ENCODE data around the gene PSEN1.

Gene PSEN1

DNA sequence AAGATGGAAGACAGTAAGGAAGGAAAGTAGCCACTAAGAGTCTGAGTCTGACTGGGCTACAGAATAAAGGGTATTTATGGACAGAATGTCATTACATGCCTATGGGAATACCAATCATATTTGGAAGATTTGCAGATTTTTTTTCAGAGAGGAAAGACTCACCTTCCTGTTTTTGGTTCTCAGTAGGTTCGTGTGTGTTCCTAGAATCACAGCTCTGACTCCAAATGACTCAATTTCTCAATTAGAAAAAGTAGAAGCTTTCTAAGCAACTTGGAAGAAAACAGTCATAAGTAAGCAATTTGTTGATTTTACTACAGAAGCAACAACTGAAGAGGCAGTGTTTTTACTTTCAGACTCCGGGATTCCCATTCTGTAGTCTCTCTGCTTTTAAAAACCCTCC is 85.6 kb downstream of the PSEN1 start:
- no peak for DNase-seq

DNA sequence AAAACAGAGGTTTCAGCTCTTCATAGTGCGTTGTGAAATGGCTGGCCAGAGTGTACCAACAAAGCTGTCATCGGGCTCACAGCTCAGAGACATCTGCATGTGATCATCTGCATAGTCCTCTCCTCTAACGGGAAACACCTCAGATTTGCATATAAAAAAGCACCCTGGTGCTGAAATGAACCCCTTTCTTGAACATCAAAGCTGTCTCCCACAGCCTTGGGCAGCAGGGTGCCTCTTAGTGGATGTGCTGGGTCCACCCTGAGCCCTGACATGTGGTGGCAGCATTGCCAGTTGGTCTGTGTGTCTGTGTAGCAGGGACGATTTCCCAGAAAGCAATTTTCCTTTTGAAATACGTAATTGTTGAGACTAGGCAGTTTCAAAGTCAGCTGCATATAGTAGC is 86.7 kb downstream of the PSEN1 start:
- DNase-seq = no peak

DNA sequence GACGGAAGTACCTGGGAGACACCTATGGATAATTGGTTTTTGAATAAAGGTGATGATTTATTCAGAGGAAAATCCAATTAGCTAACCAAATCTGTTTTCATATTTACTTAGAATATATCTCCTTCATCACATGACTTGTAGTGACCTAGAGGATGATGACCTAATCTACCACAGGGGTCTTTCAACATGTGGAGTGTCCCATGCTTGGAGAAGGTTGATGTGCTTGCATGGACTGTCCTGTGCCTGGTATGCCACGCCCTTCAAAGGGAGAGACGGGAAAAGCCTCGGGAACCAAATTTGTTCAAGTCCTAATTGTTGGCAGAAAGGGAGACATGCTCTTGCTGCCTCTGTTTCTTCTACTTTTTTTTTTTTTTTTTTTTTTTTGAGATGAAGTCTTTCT is 89.2 kb downstream of the PSEN1 start:
- DNase-seq = no peak

DNA sequence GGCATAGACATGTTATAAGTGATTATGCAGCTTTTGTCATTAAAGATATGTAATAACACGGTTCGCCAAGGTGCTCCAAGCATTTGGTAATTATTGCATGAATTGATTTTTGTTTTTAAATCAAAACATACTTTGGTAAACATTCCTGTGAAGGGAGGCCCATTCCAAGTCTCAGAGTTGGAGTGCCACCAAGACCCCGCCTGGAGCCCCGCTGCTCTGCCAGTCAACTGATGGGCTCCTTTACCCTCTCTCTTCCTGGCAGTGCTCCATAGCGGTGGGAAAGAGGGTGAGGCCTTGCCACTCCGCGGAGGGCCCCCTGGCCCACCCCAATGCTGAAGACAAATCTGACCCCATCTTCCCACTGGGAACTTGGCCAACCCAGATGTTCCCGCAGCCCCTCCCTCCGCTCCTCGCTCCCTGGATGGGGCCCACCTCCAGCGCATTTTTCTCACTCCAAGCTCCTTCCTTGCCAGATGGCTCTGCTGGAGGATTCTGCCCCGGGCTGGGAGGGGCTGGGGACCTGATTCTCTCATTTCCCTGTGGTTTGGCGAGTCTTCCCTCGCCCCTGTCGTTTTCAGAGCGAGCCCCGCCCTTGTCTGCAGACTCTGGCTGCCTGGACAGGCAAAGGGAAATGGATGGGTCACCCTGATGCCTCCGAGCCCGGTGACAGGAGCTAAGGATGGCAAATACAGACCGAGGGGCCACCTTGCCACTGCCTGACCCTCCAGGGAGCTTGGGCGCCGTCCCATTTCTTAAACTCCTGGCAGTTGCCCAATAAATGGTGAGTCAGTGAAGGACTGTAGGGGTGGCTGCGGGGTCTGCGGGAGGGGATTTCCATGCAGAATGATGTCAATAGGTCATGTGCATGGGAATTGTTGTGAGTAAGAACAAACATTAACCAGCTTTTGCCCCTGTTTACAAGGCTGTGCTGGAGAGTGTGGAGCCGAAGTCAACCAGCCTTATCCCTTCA is 91.8 kb downstream of the PSEN1 start:
- DNase-seq = no peak

DNA sequence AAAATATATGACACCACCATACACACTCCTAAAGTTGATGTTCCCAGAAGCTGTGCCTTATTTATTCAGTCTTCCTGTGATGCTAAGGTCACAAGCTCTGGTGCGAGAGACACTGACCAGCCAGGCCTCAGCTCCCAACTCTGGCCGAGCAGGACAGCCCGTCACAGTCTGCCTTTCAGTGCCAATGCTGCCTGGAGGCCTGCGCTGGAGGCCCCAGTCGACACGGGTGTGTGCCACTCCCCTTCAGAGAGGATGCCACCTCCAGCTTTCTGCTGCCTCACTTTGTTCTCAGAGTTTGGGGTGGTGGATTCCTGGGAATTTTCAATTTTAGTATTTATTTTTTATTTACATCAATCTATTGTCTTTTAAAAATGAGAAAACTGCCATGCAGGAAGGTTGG is 93.7 kb downstream of the PSEN1 start:
- DNase-seq = no peak

DNA sequence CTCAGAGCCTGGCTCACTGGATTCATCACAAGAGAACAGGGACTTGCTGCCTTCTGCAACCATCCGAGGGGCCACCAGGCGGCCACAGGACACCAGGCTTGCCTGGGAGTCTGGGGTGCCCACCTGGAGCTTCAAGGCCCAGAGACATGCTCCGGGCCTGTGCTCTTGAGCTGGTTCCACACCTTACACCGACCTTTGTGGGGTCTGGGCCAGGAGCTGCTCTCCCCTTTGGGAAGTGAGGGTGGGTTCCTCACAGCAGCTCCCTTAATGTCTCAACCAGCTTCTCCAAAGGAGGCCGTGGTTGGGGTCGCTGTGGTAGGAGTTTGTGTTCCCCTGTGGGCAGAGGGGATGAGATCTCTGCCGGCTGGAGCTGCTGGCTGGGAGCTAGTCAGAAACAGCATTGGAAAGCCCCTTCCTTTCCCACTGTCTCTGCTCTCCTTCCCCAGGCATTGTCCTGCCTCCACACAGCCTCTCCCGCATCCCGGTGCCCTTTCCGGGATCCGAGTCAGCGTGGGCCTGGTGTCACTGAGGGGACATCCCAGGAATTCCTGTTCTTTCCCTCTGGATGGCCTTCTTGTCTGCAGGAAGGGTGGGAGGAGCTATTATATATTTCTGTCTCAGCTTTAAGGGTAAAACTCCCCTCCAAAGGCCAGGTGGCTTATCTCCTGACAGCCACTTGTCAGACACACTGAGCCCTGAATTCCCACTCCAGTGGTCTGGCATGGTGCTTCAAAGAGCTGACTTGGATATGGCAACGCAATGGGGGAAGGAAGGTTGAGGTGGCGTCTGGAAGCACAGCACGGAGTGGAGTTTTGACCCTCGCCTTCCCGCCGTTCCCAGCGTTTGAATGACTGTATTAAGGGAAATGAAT is 95.9 kb downstream of the PSEN1 start:
- no peak for DNase-seq

DNA sequence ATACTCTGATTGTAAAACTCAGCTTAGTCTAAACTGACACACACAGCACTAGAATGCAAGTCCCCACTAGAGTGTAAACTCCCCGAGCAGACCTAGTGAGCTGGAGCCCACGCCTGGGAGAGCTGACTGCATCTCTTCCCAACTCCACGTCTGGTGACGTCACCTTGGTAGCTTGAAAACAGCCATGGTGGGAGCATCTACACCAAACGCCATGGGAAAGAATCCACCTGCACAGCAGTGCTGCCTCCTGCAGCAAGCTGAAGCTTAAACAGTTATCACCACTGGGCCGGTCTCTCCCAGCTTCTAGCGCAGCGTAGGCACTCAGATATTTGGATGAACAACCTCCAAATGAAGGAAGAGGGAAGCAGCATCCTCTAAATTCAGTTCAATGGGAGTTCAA is 96.7 kb downstream of the PSEN1 start:
- no peak for DNase-seq

DNA sequence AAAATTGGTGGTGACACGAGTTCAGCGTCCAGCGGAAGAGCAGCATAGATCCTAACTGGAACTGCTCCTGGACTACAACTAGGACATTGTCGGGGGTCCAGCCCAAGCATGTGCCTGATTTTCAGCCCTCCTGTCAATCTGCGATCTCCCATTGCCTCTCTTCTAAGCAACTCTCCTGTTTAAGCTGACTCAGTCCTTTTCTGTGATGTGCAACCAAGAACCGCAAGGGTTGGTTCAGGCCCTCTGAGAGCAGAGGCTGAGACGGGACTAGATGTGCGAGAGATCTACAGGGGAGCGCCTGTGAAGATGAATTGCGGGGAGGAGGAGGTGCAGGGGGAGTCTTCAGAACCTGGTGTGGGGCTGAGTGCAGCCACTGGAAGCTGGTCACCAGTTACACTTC is 97.3 kb downstream of the PSEN1 start:
- no peak for DNase-seq

DNA sequence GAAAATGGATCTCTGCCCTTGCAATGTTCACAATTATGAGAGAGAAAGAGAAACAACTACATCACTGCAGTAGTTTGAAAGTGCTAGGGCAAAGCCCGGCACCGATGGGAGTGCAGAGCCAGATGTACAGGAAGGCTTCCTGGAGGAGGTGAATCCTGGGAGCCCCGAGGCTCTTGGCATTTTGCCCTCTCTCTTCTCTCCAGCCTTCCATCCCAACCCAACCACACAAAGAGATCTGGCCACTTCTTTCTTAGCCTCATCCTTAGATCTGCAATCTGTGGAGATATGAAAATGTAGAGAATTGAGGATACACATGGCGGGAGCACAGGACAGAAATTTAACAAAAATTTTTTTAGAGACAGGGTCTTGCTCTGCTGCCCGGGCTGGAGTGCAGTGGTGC is 97.7 kb downstream of the PSEN1 start:
- no peak for DNase-seq

DNA sequence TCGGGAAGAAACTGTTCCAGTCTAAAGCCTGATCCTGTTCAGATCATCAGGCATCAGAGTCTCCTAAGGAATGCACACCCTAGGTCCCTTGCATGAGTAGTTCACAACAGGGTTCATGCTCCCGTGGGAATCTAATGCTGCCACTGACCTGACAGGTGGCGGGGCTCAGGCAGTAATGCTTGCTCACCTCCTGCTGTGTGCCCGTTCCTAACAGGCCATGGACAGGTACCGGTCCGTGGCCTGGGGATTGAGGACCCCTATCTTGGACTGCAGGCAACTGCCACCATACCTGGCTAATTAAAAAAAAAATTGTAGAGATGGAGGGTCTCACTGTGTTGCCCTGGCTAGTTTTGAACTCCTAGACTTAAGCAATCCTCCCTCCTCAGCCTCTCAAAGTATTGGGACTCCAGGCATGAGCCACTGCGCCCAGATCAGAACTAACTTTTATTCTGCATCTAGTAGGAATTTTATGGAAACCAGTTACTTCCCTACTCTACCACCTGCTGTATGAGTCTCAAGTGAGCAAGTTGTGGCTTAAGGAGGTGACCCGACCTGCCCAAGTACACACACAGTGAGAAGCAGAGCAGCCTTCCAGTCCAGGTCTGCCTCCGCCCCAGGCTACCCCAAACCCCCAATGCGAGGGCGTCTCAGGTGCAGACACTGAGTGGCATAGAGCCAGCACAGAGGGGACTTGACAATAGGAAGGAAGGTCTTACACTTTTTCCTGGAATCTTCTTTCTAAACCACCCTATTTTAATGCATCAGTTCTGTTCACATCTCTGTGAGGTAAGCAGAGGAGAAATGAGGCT is 98.5 kb downstream of the PSEN1 start:
- no peak for DNase-seq

DNA sequence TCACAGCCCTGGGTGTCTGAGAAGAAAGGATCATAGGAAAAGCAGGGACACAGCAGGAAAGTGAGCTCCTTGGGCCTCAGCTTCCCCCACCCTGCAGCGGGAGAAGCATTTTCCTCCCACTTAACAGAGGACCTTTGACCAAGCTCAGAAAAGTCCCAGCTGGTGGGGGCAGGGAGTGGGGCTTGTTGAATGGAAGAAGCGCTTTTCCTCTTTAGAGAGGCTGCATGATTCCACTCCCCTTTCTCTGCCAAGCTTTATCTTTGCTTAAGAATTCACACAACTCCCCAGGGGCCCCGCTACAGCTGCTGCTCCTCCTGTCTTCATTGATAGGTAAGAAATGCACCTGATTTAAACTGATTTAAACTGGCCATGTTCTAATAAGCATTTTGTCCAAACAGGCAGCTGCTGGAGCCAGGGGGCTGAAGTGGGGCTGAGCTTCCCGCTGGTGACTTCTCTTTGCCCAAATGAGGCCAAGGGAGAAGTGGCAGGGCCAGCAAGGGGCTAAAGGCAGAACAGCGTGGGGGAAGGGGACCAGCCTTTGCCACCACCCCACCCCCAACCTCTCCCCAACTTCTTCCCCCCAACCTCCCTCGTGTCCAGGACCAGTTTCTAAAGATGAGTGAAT is 99.3 kb downstream of the PSEN1 start:
- DNase-seq = no peak

DNA sequence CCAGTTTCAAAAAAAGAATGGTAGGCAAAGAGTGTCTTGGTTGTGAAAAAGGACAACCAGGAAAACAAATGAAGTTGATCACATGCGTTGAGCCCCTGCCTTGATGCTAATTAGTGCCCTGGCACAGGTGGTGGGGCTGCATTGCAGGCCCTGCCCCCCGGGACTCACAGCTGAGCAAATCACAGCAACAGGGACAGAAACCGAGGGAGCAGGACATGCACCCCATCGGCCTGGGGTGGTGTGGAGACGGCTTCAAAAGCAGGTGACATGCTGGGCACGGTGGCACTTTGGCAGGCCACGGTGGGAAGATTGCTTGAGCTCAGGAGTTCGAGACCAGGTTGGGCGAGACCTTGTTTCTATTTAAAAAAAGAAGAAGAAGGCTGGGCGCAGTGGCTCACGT is 99.8 kb downstream of the PSEN1 start:
- DNase-seq = no peak

DNA sequence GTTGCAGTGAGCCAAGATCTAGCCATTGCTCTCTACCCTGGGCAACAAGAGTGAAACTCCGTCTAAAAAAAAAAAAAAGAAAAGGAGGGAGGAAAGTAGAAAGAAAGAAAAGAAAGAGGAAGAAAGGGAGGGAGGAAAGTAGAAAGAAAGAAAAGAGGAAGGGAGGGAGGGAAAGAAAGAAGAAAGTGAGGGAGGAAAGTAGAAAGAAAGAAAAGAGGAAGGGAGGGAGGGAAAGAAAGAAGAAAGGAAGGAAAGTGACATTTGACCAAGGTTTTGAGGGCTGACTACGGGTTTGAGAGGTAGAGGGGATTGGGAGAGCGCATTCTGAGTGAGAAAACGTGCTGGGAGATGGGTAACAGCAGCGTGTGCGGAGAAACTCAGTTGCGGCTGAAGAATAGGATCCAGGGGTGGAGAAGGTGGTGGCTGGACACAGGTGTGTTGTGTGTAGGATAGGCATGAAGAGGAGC is 100.5 kb downstream of the PSEN1 start:
- DNase-seq = no peak

DNA sequence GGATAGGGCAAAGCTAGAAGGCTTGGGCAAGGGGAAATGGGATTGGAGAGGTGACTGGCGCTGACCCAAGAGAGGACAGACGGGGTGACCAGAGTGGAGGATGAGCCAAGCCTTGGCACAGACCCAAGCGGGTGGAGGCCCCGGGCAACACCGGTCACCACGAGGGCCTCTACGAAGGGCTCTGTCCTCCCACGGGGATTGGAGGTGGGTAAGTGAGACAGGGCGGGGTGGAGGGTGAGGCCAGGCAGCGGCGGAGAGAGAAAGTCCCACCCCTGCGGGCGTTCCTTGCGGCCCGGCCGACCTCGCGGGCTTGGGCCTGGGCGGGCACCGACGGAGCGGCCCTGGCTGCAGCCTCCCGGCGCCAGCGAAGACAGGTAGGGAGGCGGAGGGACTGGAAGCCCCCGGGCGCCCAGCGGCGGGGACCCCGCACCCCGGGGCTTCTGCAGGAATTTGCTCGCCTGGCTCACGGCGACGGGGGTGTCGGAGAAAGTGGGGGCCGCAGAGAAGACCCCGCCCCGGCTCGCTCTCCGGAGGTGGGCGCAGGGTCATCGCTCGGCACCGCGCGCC is 101.0 kb downstream of the PSEN1 start, which contains the start of gene PAPLN:
PAPLN (plus strand) TSS at position 288 of the 567 bp plus-strand sequence. CDS start 2,273 bp downstream, outside the sequence.
- DNase-seq = no peak

DNA sequence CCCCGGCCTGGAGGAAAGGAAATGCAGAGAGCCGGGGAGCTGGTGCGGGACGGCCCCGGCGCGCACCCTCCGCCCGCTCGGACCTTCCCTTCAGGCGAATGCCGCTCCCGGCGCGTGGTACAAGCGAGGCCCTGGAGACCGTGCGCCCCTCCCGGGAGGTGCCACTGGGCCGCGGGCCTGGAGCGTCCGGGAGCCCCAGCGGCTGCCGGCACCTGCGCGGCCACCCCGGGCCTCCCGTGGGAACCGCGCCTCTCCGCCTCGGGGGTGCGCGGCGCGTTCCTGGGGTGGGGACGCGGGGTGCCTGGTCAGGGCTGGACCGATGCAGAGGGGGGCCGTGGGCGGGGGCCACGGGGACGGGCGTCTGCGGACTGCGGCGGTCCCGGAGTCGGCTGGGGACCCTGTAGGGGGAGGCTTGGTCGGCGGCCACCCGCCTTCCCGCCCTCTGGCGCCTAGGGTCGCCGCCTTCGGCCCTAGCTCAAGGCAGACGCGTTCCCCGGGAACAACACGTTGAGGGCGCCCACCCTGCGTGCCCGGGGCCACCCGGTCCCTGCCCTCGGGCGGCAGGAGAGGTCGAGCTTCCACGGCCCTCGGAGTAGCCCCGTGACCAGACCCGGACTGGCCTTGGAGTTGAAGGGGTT is 101.6 kb downstream of the PSEN1 start:
- DNase-seq = no peak

DNA sequence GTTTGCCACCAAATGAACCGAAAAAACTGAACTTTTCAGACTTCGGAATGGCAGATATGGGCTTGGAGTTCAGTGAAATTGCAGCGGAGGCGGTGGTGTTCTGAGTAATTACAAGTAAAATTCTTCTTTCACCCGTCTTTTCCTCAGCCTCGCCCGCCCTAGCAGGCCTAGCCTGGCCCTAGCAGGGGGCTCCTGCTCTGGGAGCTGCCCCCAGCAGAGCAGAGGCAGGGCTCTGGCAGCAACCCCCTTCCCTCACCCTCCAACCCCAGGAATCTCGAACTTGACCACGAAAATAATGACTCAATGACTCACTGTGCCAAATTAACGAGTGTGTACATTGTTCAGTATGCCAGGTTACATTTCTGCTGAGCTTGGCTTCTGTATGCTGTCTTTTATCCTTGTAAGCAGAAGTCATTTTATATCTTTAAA is 102.1 kb downstream of the PSEN1 start:
- no peak for DNase-seq

DNA sequence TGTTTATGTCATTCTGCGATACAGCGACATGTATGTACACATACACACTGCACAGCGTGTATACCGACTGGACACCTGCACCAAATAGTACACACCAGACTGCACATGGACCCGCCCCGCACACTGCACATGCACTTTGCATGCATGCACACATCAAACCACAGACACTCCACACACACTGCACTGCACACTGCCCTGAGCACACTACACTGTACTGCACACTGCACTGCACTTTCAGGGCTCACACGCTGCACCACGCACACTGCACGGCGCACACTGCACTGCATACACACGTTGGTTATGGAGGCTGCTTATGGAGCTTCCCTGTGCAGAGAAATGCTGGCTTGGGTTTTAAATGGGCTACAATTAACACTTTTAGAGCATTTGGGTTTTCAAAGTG is 102.6 kb downstream of the PSEN1 start:
- no peak for DNase-seq

DNA sequence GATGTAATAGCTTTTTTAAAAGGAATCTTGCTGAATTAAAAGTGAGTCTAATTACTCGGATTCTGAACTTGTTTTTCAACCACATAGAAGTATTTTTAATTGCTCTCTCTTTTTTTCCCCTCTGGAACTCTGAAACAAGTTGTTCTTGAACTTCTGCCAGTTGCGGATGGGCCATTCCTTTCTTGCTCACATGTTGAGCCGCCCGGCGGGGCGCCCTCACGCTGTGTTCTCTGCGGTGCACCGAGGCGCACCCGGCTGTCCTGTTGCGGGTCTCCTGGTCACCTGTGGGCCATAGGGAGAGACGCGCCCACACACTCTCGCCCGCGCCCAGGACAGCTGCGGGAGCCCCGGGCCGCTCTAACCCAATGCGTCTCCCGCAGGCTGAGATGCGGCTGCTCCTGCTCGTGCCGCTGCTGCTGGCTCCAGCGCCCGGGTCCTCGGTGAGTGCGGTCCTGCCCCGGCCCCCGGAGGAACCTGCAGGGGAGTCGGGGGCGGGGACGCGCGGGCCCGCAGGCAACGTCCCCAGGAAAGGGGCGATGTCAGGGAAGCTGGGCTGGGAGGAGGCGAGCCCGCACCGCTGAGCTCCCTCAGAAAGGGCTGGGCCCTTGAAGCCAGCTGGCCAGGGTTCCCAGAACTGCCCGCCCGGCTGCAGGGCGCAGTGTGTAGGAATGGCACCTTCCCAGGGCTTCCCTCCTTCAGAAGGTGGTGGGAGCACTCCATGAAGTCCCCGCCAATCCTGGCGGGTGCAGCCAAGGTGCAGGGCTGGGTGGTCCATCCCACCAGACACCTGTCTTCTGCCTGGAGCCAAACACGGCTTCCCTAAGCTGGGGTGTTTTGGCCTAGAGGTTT is 103.3 kb downstream of the PSEN1 start:
- DNase-seq = no peak

DNA sequence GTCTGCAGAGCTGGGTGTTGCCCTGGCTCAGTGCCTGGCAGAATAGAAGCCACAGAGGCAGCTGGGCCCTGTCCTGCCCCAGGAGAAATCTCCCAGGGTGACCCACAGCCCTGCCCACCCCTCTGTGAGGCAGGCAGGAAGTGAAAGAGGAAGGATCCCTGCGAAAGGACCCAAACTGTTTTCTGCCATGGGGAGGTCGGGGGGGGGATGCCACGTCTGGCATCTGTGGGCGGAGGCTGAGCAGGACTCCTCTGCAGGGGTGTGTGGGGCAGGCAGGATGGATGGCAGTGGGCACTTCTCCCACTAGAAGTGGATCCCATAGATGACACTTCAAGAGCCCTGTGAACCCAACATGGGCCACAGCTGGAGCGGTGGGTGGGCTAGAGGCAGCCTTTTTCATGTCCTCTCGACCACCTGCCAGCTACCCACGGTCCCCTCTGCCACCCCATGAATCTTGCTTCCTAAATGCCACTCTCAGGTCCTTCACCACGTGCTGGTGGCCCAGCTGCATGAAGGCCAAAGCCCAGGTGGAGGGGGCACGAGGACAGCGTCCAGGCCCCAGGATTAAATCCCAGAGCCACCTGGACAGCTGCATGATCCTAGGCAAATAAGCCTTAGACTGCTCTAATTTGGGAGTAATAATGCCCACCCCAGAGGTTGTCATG is 104.6 kb downstream of the PSEN1 start:
- DNase-seq = no peak

All from NCI-H774 (cell line).